Measurements from ENCODE around the gene MAP6.

Gene MAP6

DNA sequence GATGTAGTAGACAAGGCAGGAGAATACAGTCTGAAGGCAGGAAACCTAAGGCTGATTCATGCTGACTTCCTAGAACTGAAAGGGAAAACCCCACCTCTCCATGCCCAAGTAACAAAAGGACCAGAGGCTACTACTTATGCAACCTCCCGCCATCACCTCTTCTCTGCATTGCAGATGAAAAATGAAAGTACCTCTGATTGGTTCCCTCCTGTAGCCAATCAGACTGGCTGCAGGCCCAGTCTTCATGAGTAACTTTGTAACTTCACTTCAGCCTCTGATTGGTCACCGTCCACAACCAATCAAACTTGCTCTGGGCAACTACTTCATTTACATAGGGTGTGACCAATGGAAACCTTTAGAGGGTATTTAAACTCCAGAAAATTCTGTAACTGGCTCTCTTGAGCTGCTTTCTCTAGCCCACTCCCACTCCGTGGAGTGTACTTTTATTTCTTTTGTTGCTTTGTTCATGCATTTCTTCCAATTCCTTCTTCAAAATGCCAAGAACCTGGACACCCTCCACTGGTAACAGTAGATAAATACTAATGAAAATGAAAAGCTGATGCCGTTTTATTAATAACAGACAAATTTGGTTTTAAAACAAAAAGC is 5.2 kb upstream of the MAP6 start:
- Histone ChIP-seq H2AFZ (ENCODE audit: low read depth, low read length, severe bottlenecking) (no peak overlapping the region), H3K27ac (ENCODE audit: low read depth, low read length) (no peak overlapping the region), H3K4me3 (ENCODE audit: insufficient read depth, low read length, poor library complexity, severe bottlenecking) (no peak overlapping the region), H3K36me3 (ENCODE audit: low read length) (no peaks in the 10 kb centered on the region), H3K27me3 (ENCODE audit: low read length) (no peaks in the 10 kb centered on the region), H4K20me1 (ENCODE audit: low read depth, low read length) (no peaks in the 10 kb centered on the region), H3K9me2 (replicated peaks; ENCODE audit: insufficient read depth, low read length) (no peaks in the 10 kb centered on the region), H3K9ac (ENCODE audit: low read length) (no peak overlapping the region), H3F3A (ENCODE audit: insufficient read depth) (no peaks in the 10 kb centered on the region), H3K9me3 (ENCODE audit: insufficient read depth, low read length) (peaks cover 8% of the 10 kb centered on the region; the same call in 1 of the 2 replicates), H3K4me2 (ENCODE audit: low read depth, low read length, poor library complexity, severe bottlenecking) (no peak overlapping the region), H3K79me2 (ENCODE audit: insufficient read depth, low read length) (no peaks in the 10 kb centered on the region)
- TF ChIP-seq, protein P1, sequence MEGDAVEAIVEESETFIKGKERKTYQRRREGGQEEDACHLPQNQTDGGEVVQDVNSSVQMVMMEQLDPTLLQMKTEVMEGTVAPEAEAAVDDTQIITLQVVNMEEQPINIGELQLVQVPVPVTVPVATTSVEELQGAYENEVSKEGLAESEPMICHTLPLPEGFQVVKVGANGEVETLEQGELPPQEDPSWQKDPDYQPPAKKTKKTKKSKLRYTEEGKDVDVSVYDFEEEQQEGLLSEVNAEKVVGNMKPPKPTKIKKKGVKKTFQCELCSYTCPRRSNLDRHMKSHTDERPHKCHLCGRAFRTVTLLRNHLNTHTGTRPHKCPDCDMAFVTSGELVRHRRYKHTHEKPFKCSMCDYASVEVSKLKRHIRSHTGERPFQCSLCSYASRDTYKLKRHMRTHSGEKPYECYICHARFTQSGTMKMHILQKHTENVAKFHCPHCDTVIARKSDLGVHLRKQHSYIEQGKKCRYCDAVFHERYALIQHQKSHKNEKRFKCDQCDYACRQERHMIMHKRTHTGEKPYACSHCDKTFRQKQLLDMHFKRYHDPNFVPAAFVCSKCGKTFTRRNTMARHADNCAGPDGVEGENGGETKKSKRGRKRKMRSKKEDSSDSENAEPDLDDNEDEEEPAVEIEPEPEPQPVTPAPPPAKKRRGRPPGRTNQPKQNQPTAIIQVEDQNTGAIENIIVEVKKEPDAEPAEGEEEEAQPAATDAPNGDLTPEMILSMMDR (IDR thresholded peaks at IDR 0.05; ENCODE audit: insufficient read depth, low read length, poor library complexity, severe bottlenecking), result no peak
- TF ChIP-seq EZH2phosphoT487 (conservative IDR thresholded peaks at IDR 0.05; ENCODE audit: low read length), result no peak

DNA sequence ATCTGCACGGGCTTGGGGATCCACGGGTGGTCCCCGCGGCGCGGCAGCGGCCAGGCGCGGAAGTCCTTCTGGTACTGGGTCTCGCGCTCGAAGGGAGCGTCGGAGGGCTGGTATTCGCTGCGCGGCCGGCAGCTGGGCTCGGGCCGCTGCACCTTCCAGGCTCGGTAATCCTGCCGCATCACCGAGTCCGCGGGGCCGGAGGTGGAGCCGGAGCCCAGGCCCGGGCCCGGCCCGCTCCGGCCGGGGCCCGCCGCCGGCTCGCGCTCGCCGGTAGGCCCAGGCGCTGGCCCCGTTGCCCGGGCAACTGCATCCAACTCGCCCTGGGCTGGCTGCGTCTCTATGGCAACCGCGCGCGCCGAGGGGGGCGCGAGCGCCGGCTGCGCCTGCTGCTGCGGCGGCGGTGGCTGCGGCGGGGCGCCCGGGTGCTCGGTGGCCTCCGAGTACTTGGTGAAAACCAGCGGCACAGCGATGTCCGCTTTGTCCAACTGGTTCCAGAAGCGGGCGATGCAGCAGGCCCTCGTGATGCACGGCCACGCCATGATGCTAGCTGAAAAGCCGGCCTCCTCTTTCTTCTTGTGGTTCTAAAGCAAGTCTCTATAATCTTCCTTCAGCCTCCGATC is 897 bp downstream of the MAP6 start:
- Histone ChIP-seq H3K9me2 (replicated peaks; ENCODE audit: insufficient read depth, low read length) (no peaks in the 10 kb centered on the region), H4K20me1 (ENCODE audit: low read depth, low read length) (no peaks in the 10 kb centered on the region), H3K36me3 (ENCODE audit: low read length) (no peaks in the 10 kb centered on the region), H3K4me3 (ENCODE audit: insufficient read depth, low read length, poor library complexity, severe bottlenecking) (no peak overlapping the region), H3K9me3 (ENCODE audit: insufficient read depth, low read length) (no peaks in the 10 kb centered on the region), H2AFZ (ENCODE audit: low read depth, low read length, severe bottlenecking) (no peak overlapping the region), H3K4me2 (ENCODE audit: low read depth, low read length, poor library complexity, severe bottlenecking) (peak overlapping the region; percentile 14), H3F3A (ENCODE audit: insufficient read depth) (no peaks in the 10 kb centered on the region), H3K27ac (ENCODE audit: low read depth, low read length) (no peak overlapping the region), H3K27me3 (ENCODE audit: low read length) (no peaks in the 10 kb centered on the region), H3K79me2 (ENCODE audit: insufficient read depth, low read length) (no peaks in the 10 kb centered on the region), H3K9ac (ENCODE audit: low read length) (no peak overlapping the region)
- TF ChIP-seq, protein P1 (IDR thresholded peaks at IDR 0.05; ENCODE audit: insufficient read depth, low read length, poor library complexity, severe bottlenecking), result no peak
- 0 out of 2 replicates have a peak, but pooled peaks have one; percentile 9 for TF ChIP-seq EZH2phosphoT487 (conservative IDR thresholded peaks at IDR 0.05; ENCODE audit: low read length)

DNA sequence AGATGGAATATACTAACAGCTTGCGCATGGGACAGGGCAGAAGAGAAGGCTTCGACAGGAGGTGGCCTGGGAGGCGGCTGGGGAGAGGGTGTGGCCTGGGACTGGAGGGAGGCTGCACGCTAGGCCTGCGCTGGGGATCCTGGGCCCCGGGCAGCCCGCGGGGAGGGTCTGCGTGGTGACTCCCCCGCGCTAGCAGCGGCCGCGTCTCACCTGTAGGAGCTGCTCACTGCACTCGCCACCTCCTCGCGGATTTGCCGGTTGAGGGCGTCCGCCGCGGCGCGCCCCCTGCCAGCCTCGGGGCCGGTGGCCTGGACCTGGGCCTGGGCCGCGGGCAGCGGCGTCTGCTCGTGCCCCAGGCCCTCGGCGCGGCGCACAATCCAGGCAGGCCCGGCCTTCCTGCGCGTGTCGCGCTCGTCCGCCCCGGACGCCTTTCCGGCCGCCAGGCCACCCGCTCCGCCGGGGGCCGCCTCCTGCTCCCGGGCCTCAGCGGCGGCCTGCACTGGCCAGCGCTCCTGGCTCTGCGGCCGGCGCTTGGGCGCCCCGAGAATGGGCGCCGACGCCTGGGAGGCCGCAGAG is 1.5 kb downstream of the MAP6 start:
- H3K36me3 ChIP-seq (ENCODE audit: low read length), result no peaks in the 10 kb centered on the region
- H3K4me3 ChIP-seq (ENCODE audit: insufficient read depth, low read length, poor library complexity, severe bottlenecking), result no peak overlapping the region
- H3K4me2 ChIP-seq (ENCODE audit: low read depth, low read length, poor library complexity, severe bottlenecking), result peak overlapping the region; percentile 7
- no peaks in the 10 kb centered on the region for H3K79me2 ChIP-seq (ENCODE audit: insufficient read depth, low read length)
- H4K20me1 ChIP-seq (ENCODE audit: low read depth, low read length), result no peaks in the 10 kb centered on the region
- H3K9ac ChIP-seq (ENCODE audit: low read length), result no peak overlapping the region
- H3K27me3 ChIP-seq (ENCODE audit: low read length), result no peaks in the 10 kb centered on the region
- TF ChIP-seq EZH2phosphoT487 (conservative IDR thresholded peaks at IDR 0.05; ENCODE audit: low read length), result peak; percentile 79; the same call in 1 of the 2 replicates
- TF ChIP-seq, protein P1 (IDR thresholded peaks at IDR 0.05; ENCODE audit: insufficient read depth, low read length, poor library complexity, severe bottlenecking), result no peak
- H3K9me2 ChIP-seq (replicated peaks; ENCODE audit: insufficient read depth, low read length), result no peaks in the 10 kb centered on the region
- H3F3A ChIP-seq (ENCODE audit: insufficient read depth), result no peaks in the 10 kb centered on the region
- H3K9me3 ChIP-seq (ENCODE audit: insufficient read depth, low read length), result no peaks in the 10 kb centered on the region
- H2AFZ ChIP-seq (ENCODE audit: low read depth, low read length, severe bottlenecking), result no peak overlapping the region
- H3K27ac ChIP-seq (ENCODE audit: low read depth, low read length), result no peak overlapping the region

Data from SU-DHL-6 (cell line).